Lower lobe of right lung (tissue), 2 donors: ENCODE data around the gene SATL1. TPM values are rescaled to one million over a fixed set of nuclear protein-coding genes. Genes with fewer than 3 reads are reported as not detected.

Experiments
- ATAC-seq, 2 donors: fragments of 200-7000 bp; cut with Tn5 transposase; one replicate each; pipeline ENCODE4 v1.9.1; 2020 to 2022; ENCODE audit warnings: mild to moderate bottlenecking in 2 of 2, moderate library complexity in 2 of 2
- DNase-seq: peaks from one replicate; pipeline ENCODE4 v3.0.0-alpha.2; 2020
- H3K27ac ChIP-seq: fragments of 200-600 bp; one replicate; pipeline ENCODE4 v1.8.0; 2022
- H3K27me3 ChIP-seq: fragments of 200-600 bp; one replicate; pipeline ENCODE4 v1.8.0; 2022; ENCODE audit warnings: low read depth
- H3K36me3 ChIP-seq: fragments of 200-600 bp; one replicate; pipeline ENCODE4 v1.8.0; 2022; ENCODE audit warnings: mild to moderate bottlenecking
- H3K4me1 ChIP-seq: fragments of 200-600 bp; one replicate; pipeline ENCODE4 v1.8.0; 2022
- H3K4me3 ChIP-seq: fragments of 200-600 bp; one replicate; pipeline ENCODE4 v1.8.0; 2022; ENCODE audit warnings: mild to moderate bottlenecking
- H3K9me3 ChIP-seq: fragments of 200-600 bp; one replicate; pipeline ENCODE4 v1.8.0; 2022
- intact Hi-C: fragments of 100-400 bp; cut with DNase I; formaldehyde crosslinking; loops from one replicate; pipeline ENCODE4 v1.11.0; 2022
- total RNA-seq: library from RNA; stranded (reverse); fragmentation: NEBNext Ultra II Directional; extraction: Animal tissue kit (Norgen Biotek cat#: 25700); gene quantifications from one replicate; pipeline ENCODE4 v1.2.1, GENCODE V29; 2021
- TF ChIP-seq, protein P1 (sequence below): fragments of 200-600 bp; IDR thresholded peaks from one replicate; pipeline ENCODE4 v1.8.0; 2022; ENCODE audit warnings: antibody characterized with exemption, mild to moderate bottlenecking
- donor health status: DM: no; HTN: yes; CAD: no; lungs with severe emphysema.

SATL1 gene
- total RNA-seq, 1 donor from 2014 or later = not detected

- no peak for ATAC-seq
- H3K4me1 ChIP-seq = no peaks in the 10 kb centered on the region
Observed at GRCh38 chrX:85196319-85196718, 47.3 kb downstream of the SATL1 start.

DNA sequence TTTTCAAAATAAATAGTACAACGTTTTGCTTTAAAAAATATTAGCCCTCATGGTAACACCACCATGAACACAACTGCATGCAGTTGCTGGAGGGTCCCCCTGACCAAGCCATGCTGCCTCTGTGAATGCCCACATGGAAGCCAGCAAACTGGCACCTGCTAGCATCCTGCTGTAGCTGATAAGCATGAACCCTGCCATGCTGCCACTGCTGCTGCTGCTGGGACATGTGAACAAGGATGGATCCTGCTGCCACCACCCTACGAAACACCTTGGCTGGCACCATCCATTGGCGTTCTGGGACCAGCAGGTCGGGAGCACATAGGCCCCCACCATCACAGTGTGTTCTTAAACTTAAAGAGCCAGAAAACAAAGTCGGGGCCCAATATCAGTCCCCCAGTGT, 83.9 kb downstream of the SATL1 start:
- no peak overlapping the region for H3K4me3 ChIP-seq

More at GRCh38 chrX:85196319-85196718, 47.3 kb downstream of the SATL1 start:
- H3K9me3 ChIP-seq = no peaks in the 10 kb centered on the region
- TF ChIP-seq, protein P1, sequence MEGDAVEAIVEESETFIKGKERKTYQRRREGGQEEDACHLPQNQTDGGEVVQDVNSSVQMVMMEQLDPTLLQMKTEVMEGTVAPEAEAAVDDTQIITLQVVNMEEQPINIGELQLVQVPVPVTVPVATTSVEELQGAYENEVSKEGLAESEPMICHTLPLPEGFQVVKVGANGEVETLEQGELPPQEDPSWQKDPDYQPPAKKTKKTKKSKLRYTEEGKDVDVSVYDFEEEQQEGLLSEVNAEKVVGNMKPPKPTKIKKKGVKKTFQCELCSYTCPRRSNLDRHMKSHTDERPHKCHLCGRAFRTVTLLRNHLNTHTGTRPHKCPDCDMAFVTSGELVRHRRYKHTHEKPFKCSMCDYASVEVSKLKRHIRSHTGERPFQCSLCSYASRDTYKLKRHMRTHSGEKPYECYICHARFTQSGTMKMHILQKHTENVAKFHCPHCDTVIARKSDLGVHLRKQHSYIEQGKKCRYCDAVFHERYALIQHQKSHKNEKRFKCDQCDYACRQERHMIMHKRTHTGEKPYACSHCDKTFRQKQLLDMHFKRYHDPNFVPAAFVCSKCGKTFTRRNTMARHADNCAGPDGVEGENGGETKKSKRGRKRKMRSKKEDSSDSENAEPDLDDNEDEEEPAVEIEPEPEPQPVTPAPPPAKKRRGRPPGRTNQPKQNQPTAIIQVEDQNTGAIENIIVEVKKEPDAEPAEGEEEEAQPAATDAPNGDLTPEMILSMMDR = no peak
- H3K36me3 ChIP-seq = no peaks in the 10 kb centered on the region
- H3K27ac ChIP-seq = no peak overlapping the region
- intact Hi-C loops = no loop called here
- DNase-seq = no peak
- H3K4me3 ChIP-seq = no peak overlapping the region
- H3K27me3 ChIP-seq = no peaks in the 10 kb centered on the region

GRCh38 chrX:85140964-85141363, 102.6 kb downstream of the SATL1 start:
- Histone ChIP-seq H3K9me3 (no peaks in the 10 kb centered on the region), H3K4me3 (no peak overlapping the region), H3K27me3 (no peaks in the 10 kb centered on the region), H3K4me1 (no peaks in the 10 kb centered on the region), H3K27ac (no peak overlapping the region), H3K36me3 (no peaks in the 10 kb centered on the region)
- ATAC-seq (no peak), DNase-seq (no peak)
- TF ChIP-seq, protein P1 = no peak
- intact Hi-C loops = no loop called here

More for the DNA sequence above, 83.9 kb downstream of the SATL1 start:
- H3K36me3 ChIP-seq = no peaks in the 10 kb centered on the region
- ATAC-seq (no peak), DNase-seq (no peak)
- no peaks in the 10 kb centered on the region for H3K9me3 ChIP-seq
- no peaks in the 10 kb centered on the region for H3K27me3 ChIP-seq
- H3K4me1 ChIP-seq = no peaks in the 10 kb centered on the region
- intact Hi-C loops = no loop called here
- no peak overlapping the region for H3K27ac ChIP-seq
- TF ChIP-seq, protein P1 = no peak

DNA sequence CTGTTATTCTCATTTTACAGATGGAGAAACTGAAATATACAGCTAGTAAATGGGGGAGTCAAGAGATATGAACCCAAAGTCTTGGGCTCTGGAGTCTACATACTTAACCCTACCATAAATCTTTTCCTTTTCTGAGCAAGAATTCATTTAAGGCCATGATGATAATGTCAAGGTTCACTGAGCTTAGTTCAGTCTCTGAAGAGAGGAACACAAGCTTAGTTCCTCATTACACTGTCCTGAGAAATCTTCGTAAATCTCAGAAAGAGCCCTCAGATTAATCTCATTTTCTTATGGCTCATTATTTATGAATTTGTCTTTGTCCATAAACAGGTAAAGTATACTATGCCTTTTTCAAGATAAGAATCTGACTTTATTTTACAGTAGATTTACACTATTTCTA, 104.2 kb downstream of the SATL1 start:
- no peak for ATAC-seq
- DNase-seq = no peak
- Histone ChIP-seq H3K27me3 (no peaks in the 10 kb centered on the region), H3K4me3 (no peak overlapping the region), H3K9me3 (no peaks in the 10 kb centered on the region), H3K36me3 (no peaks in the 10 kb centered on the region), H3K4me1 (no peaks in the 10 kb centered on the region), H3K27ac (no peak overlapping the region)
- intact Hi-C loops = no loop called here
- TF ChIP-seq, protein P1 = no peak

DNA sequence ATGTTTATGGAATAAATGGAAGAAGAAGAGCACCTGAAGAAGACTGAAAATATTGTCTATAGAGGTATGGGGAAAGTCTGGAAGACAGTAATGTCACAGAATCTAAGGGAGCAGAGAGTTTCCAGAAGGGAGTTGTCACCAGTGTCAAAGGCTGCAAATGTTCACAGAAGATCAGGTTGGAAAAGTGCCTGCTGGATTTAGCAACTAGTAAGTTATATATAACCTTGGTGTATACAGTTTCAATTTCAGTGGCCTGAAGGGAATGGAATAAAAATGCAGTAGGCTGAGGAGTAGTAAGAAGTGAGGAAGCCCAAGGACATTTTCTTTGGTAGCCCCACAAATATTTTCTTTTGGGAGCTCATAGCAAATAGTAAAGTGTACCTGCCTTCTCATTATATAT, 107.2 kb downstream of the SATL1 start:
- Histone ChIP-seq H3K36me3 (no peaks in the 10 kb centered on the region), H3K9me3 (no peaks in the 10 kb centered on the region), H3K4me3 (no peak overlapping the region), H3K4me1 (no peaks in the 10 kb centered on the region), H3K27me3 (no peaks in the 10 kb centered on the region), H3K27ac (no peak overlapping the region)
- DNase-seq (no peak), ATAC-seq (no peak)
- TF ChIP-seq, protein P1 = no peak
- intact Hi-C loops = no loop called here

DNA sequence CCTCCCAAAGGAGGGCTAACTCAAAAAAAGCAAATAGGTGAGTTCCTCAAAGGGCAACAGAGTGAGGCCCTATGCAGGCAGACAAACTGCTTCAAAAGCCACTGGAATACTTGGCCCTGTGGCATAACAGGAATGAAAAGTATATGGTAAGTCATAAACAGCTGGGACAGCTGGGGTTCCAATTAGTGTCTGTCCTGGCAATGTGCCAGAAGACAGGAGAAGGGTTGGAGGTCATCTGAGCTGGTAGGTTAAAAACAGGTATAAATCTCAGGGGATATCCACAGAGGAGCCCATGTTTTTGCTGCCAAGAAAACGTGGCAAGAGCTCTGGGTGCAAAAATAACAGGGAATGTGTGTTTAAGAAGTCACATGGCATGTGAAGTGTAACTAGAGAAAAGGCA, 128.3 kb downstream of the SATL1 start:
- Histone ChIP-seq H3K27me3 (no peaks in the 10 kb centered on the region), H3K4me3 (no peak overlapping the region), H3K4me1 (no peaks in the 10 kb centered on the region), H3K27ac (no peak overlapping the region), H3K9me3 (no peaks in the 10 kb centered on the region), H3K36me3 (no peaks in the 10 kb centered on the region)
- intact Hi-C loops = no loop called here
- TF ChIP-seq, protein P1 = no peak
- no peak for DNase-seq
- ATAC-seq = no peak
